ENCODE measurements around the gene CCDC91.
"Not testable (repeated sequence)": the region's sequence is repeated elsewhere in the genome, so short reads cannot be mapped to it uniquely, and the experiment has no call there.

The CCDC91 gene

DNA sequence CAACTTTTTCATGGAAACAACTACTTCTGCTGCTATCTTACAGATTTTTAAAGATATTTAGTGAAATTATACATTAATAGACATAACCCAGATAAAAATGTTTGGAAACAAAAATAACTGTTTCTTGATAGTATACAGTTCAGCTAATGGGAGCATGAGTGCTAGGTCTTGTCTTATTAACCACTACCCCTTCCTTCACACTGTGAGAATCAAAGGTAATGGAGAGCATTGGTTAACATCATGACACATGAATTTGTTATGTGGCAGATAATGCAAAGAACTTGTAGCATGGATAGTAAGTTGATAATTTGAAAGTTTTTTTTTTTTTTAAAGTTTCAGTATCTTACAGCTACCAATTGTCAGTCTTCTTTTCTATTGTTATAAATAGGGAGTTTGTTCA is 44.2 kb downstream of the CCDC91 start:
- DNase-seq: no peak

DNA sequence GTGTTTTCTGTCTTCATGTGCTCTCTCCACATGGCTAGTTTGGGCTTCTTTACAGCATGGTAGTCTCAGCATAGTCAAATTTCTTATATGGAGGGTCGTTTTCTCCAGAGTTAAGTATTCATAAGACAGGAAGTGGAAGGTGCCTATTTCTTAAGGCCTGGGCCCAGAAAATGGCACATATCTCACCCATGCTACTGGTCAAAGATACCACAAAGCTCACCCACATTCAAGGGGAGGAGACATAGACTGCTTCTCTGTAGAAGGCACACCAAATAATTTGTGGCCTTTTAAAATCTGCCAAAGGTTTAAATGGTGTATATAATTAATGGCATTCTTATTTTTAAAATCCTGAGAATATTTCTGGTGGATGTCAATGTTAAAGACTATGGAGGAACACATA is 44.8 kb downstream of the CCDC91 start:
- no peak for DNase-seq

DNA sequence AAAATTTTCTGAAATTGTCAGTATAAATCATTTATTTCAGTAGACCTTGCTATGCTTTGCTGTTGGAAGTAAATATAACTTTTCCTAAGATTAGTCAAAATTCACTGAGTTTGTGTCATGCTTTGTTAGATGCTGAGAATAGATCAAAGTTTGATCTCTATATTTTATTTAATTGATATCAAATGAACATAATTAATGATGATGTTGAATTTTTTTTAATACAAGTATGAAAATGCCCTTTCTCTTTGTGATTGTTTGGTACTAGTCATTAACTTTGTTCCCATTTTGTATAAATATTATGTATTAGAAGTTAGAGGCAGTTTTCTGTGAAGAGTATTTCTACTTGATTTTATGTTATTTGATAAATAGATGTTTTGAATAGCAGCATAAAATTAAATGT is 45.7 kb downstream of the CCDC91 start:
- no peak for DNase-seq

DNA sequence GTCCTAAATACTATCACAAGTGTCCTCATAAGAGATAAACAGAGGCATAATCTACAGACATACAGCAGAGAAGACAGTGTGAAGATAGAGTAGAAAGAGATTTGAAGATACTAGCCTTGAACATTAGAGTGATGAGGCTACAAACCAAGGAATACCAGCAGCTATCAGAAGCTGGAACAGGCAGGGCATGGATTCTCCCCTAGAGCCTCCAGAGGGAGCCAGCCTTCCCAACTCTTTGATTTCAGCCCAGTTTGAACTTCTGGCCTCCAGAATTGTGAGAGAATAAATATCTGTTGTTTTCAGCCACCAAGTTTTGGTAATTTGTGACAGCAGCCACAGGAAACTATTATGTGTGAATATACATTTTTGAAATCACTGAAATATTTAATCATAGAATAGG is 47.2 kb downstream of the CCDC91 start:
- DNase-seq: no peak

DNA sequence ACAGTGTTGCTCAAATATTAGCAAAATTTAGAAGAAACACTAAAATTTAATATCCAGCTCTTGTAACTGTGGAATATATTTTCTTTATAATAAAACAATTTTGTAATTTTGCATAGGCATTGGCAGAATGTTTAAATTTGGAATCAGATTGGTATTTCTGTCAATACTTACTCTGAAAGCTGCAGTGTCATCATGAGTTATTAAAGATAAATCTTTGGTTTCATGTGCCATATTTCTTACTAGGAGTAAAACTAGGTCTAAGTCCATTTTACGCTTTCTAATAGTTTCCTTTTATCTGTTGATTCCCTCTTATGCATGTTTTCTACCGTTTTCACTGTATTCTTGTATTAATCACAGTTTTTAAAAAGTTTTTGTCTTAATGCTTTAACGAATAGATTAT is 49.7 kb downstream of the CCDC91 start:
- DNase-seq: no peak

DNA sequence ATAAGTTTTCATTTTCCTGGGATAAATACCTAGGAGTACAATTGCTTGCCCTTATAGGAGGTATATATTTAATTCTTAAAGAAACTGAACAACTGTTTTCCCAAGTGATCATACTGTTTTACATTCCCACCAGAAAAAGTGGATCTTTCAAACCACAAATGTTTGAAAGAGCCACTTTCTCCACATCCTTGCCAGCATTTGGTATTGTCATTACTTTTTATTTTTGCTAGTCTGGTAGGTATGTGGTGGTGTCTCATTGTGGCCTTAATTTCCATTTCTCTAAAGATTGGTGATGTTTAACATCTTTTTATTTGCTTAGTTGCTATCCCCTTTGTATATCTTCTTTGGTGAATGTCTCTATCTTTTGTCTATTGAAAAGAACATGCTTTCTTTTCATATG is 50.6 kb downstream of the CCDC91 start:
- DNase-seq: no peak

DNA sequence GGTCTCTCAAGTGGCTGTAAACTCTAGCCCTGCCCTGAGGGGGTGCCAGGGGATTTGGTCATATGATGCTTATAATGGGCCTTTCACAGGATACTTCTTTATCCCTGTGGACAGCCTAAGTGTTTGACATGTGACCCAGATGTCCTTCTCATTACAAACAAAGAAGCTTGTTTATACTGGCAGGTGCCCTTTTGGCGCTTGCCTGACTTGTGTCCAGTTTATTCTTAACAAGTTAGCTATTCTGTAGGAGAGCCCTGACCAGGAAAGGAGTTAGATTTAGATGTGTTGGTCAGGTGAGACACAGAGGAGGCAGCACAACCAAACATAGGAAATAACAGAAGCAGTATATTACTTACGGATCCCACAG is 51.9 kb downstream of the CCDC91 start:
- DNase-seq: no peak

DNA sequence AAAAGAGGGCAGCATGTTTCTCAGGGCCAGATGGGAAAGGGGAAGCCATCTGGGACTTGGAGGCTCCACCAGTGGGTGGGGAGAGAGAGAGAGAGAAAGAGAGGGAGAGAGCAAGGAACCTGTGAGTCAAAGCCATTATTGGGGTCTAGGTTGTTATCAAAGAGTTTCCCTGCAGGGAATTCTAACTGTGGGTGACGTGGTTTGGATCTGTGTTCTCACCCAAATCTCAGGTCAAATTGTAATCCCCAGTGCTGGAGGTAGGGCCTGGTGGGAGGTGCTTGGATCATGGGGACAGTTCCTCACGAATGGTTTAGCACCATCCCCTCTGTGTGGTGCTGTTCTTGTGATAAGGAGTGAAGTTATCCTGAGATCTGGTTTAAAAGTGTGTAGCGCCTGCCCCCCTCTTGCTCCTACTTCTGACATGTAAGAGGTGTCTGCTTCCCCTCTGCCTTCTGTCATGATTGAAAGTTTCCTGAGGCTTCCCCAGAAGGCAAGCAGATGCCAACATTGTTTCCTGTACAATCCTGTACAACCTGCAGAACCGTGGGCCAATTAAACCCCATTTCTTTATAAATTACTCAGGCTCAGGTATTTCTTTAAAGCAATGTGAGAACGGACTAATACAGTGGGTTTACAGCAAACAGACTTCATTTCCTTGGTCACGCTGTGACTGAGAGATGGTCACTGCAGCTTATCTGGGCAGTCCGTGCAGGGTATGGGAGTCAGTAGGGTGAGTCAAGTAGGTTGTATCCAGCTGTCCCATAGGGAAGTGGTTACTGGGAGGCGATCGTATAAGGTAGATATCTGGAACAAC is 52.4 kb downstream of the CCDC91 start:
- no peak for DNase-seq

DNA sequence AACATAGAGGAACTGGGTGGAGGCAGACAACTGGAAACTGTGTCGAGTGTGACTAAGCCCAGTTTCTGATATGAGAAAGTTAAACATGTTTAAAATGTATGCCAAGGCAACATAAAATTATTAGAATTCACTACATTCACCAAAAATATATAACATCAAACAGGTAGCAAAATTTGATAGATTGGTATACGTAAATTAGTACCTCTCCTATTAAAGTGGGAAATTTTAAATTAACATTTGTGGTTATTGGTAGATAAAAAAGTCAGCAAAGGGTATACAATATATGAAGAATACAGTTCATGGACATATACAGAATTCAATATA is 53.0 kb downstream of the CCDC91 start:
- no peak for DNase-seq

DNA sequence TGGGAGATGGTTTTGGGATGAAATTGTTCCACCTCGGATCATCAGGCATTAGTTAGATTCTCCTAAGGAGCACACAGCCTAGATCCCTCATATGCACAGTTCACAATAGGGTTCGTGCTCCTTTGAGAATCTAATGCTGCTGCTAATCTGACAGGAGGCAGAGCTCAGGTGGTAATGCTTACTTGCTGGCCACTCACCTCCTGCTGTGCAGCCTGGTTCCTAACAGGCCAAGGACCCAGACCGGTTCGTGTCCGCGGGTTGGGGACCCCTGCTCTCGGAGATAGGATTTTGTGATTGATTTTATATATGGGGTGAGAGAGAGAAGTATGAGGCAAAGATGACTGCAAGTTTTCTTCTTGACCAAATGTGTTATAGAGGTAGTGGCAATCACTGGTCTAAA is 57.5 kb downstream of the CCDC91 start:
- DNase-seq: no peak

DNA sequence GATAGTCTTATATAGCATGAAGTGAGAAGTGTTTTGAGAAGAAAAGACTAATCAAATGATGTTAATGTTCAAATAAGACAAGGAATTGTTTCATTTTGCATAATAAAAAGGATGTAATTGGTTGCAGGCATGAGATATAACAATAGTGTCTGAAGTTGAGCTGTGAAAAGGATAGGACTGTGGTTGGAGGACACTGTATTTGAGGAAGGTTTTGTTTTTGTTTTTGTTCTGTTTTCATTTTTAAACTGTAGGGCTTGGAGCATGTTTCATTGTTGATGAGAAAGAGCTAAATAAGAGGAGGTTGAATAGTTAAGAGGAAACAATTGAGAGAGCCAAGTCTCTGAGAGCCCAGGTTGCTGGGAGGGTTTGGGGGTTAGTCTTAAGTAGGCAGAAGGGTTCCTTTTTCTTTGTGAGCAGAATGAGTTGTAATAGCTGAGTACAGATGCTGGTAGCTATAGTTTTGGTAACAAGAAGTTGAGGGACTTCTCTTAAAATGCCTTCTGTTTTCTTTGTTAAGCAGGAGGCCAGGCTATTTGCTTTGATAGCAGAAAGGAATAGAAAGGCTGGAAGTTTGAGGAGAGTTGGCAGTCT is 58.4 kb downstream of the CCDC91 start:
- no peak for DNase-seq

DNA sequence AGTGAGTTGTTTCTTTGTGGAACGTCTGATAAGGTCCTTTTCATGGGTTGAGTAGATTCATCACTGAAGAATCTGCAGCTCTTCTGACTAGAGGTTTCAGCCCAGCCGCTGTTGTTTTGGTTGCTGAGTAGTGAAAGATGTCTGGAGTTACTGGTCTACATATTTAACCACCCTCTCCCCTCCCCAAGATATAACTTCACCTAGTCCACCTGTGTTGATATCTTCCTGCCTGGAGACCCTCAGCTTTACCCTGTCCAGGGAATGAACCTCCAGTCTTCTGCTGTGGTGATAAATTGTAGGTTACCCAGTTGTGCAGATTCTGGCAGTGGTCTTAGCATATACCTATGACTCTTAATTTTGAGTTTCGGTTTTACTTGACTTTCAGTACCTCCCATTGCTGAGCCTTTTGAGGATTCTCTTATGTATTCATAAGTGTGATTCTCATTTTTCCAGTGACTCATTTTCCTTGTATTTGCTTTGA is 62.9 kb downstream of the CCDC91 start:
- peak in 1 of 2 donors; percentile 42 for DNase-seq

DNA sequence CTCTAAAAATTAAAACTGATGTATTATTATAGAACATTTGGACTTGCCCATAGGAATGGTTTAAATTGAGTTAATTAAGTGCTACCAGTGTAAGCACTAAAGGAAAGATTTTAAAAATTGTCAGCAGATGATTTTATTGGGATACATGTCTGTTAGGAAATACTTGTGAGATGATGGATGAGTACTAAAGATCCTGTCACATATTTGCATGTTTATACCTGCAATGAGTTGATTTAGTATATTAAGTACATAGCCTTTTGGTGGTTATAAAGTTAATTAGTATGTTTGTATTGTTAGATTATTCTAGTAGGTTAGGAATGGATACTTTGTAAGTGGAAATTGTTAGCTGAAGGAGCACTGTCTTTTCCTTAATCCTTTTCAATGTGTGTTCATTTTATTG is 67.2 kb downstream of the CCDC91 start:
- DNase-seq: no peak

DNA sequence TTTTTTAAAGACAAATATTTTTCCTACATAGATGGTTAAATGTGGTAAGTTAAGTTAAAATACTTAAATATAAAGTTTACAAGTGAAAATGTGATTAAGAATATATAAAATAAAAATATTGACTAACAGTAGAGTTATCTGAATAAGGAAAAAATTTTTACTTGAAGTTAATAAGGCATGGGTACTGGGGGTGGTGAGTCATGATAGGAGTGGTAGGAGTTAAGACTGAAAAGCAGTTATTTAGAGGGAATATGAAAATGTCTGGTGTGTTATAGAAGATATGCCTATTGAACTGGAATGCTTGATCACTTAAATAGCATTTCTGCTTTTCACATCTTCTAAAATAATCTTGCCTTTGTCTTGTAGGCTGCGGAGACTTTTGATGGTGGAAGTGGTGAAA is 68.7 kb downstream of the CCDC91 start:
- DNase-seq: no peak

DNA sequence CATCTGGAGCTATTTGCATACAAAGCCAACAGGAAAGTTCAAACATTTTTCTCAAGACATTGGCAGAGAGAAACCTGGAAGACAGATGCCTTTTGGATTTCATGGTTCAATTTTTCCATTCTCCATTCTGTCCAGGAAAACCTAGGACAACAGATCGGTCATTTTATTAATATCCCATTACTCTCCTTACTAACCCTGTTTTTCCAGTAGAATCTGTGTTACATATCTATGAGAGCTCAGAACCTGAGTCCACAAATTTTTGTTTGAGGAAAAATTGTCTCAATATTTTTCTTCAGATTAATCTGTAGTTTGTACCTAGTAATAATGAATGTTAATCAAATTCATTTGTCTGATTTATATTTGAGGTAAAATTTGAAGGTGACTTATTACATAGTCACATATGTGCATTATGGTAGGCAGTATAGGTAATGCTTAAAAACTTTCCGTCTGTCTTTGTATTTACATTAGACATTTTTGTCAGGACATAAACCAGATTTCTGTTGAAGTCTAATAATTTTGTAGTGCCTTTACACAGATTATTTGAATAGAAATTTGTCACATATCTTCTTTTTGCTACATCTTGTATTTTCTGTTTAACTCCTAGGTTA is 75.3 kb downstream of the CCDC91 start:
- DNase-seq: no peak

DNA sequence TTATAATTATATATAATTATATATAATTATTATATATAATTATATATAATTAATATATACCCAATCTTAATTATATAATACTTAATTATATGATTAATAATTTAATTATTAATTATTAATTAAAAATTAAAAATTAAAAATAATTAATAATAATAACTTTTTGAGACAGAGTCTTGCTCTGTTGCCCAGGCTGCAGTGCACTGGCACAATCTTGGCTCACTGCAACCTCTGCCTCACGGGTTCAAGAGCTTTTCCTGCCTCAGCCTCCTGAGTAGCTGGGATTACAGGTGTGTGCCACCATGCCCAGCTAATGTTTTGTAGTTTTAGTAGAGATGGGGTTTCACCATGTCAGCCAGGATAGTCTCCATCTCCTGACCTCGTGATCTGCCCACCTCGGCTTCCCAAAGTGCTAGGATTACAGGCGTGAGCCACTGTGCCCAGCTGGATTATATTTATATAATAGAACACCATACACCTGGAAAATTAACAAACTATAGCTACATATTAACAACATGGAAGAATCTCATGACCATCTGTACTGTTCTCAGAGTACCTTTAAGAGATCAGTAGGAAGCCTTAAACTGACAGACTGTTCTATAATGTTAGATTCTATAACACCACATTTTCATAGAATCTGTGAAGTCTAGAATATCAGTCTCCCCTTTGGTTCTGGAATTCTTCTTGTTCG is 77.8 kb downstream of the CCDC91 start:
- not testable (repeated sequence) for DNase-seq

DNA sequence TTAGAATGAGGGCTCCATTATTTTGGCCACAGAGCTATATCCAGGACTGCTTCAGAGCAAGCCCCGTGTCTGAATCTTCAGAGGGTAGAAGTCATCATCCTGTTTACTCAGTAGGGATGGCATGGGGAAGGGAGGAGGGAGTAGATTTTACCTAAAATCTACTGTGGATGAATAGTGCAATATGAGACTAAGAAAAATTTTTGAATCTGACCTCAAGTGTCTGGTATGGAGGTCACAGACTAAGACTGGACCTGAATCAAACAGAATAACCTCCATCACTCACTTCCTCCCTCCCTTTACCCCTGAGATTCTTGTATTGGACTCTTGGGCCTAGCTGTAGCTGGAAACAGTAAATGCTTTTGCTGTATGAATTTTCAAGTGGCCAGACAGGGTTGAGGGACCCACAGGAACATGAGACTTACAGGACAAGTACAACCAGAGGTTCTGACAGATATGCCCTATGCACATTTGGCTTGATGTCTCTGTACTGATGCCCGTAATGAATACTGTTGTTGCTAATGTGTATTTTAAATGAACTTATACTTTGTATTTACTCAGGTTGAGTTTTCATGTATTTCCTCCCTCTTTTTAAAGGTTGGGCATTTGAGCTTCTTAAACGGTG is 78.5 kb downstream of the CCDC91 start:
- DNase-seq: no peak

DNA sequence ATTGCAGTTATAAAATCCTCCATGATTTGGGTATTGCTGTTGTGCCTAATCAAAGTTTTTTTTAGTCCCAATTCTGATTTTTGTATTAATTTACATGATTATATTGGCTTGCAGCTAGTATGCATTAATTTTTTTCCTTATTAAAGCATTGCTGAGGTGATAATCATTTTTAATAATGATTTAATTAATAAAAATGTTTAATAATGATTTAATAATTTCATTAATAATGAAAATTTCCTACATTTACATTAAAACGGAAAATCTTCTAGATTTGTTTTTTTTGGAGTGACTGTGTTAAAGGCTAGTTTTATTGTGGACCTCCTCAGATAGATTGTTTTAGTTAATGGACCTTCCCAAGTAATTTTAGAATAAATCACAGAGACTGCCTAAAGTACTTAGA is 79.6 kb downstream of the CCDC91 start:
- DNase-seq: no peak

DNA sequence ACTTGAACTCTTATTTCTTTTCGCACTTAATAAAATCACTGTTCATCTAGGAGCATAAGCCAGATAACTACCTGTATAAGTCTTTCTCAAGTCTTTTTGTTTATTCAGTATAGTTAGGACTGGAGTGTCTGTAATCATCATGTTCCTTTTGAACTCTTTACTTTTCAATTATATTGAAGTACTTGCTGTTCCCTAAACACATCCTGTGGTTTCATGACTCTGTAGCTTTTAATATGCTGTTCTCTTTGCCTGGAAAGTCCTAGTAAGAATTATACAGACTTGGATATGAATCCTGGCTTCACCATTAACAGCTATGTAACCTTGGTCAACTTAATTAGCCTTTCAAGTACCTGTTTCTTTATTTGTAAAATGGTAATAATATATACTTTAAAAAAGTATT is 88.2 kb downstream of the CCDC91 start:
- DNase-seq: no peak

DNA sequence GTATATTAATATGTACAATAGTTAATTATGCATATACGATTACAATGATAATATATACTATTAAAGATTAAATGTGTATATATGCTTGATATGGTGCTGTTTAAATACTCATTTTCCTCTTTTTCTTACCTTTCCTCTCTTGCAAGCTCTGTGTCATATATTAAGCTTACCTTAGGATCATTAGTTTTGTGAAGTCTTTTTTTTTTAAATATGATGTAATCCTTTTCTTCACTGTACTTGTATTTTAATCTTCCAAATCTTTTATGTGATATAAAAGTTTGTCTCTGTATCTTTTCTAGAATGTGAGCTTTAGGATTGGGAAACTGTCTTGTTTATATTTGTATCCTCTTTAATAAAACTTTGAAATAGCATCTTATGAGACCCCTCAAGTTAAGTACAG is 88.7 kb downstream of the CCDC91 start:
- no peak for DNase-seq

DNA sequence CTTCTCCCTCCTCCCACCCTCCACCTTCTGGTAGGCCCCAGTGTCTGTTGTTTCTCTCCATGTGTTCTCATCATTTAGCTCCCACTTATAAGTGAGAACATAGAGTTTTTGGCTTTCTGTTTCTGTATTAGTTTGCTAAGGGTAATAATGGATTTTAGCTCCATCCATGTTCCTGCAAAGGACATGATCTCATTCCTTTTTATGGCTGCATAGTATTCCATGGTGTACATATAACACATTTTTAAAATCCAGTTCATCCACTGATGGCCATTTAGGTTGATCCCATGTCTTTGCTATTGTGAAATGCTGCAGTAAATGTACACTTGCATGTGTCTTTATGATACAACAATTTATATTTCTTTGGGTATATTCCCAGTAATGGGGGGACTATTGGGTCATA is 96.1 kb downstream of the CCDC91 start:
- no peak for DNase-seq

DNA sequence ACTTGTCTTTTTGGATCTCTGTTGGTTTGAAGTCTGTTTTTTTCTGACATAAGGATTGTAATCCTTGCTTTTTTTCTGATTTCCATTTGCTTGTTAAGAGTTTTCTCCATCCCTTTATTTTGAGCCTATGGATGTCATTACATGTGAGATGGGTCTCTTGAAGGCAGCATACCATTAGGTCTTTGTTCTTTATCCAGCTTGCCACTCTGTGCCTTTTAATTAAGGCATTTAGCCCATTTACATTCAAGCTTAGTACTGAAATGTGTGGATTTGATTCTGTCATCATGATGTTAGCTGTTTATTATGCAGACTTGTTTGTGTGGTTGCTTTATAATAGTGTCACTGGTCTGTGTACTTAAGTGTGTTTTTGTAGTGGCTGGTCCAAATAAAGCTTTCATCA is 100.0 kb downstream of the CCDC91 start:
- DNase-seq: no peak

DNA sequence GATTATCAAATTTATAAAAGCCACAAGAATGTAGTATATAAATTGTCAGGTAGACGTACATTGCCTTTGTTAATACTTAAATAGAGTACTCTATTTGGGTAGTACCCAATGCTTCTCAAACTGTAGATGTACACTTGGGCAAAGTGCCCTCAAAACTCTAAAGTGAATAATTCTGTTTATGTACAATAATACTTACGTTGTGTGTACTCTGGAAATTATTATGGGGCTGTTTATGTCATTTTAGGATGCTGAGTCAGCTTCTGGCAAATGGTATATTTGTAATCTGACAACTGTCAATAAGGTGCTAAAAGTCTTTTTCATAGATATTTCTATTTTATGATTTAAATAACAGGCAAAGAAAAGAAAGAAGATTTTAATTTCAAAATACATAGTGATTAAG is 102.4 kb downstream of the CCDC91 start:
- DNase-seq: no peak

DNA sequence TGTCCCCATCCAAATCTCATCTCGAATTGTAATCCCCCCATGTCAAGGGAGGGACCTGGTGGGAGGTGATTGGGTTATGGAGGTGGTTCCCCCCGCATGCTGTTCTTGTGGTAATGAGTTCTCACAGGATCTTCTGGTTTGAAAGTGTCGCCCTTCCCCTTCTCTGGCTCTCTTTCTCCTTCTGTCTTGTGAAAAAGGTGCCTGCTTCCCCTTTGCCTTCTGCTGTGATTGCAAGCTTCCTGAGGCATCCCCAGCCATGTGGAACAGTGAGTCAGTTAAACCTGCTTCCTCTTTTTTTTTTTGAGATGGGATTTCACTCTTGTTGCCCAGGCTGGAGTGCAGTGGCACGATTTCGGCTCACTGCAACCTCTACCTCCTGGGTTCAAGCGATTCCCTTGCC is 104.0 kb downstream of the CCDC91 start:
- DNase-seq: peak in 1 of 2 donors; percentile 1

All from CD4-positive, alpha-beta T cell treated with Interleukin-1 beta for 1 hour (primary cell).